HFFc6 (cell line): ENCODE results near the gene LGR6. TPM values are rescaled to one million over a fixed set of nuclear protein-coding genes. Genes with fewer than 3 reads are reported as not detected.

Experiments
- DNase-seq: peaks from one replicate; pipeline ENCODE4 v3.0.0-alpha.2; 2018
- H3K27ac Mint-ChIP-seq: 2 replicates; pipeline ENCODE4 v1.8.0; 2020; ENCODE audit warnings: mild to moderate bottlenecking, mixed read lengths
- H3K27me3 Mint-ChIP-seq: 2 replicates; pipeline ENCODE4 v1.8.0; 2021; ENCODE audit warnings: mild to moderate bottlenecking, moderate library complexity, mixed read lengths; ENCODE audit not compliant: insufficient read depth
- H3K36me3 Mint-ChIP-seq: 2 replicates; pipeline ENCODE4 v1.8.0; 2021; ENCODE audit warnings: low read depth, mixed read lengths
- H3K4me1 Mint-ChIP-seq: 2 replicates; pipeline ENCODE4 v1.8.0; 2020; ENCODE audit warnings: low read depth, mixed read lengths
- H3K4me3 Mint-ChIP-seq: 2 replicates; pipeline ENCODE4 v1.8.0; 2020; ENCODE audit warnings: mild to moderate bottlenecking, moderate library complexity, mixed read lengths
- H3K9me3 Mint-ChIP-seq: 2 replicates; pipeline ENCODE4 v1.8.0; 2020; ENCODE audit warnings: mild to moderate bottlenecking, mixed read lengths
- total RNA-seq, 6 experiments: library from RNA; stranded (reverse); fragmentation: NEBNext Ultra II Directional; extraction: Animal tissue kit (Norgen Biotek cat#: 25700); gene quantifications; 2 replicates in 1 of 6; 3 replicates in 5 of 6; pipeline ENCODE4 v1.2.3, GENCODE V29; 2021
- TF ChIP-seq, protein P1 (sequence below): fragments of 200-600 bp; sonication (generic); IDR thresholded peaks from 2 replicates; pipeline ENCODE4 v1.5.0; 2021; ENCODE audit warnings: antibody characterized with exemption, mild to moderate bottlenecking

The LGR6 gene
- total RNA-seq, 6 experiments from 2014 or later = not detected

- no peak overlapping the region for H3K27ac Mint-ChIP-seq
Observed at GRCh38 chr1:202198366-202198724, 4.7 kb downstream of the LGR6 start.

GRCh38 chr1:202199040-202199889 is 5.7 kb downstream of the LGR6 start:
- peaks cover 6% of the 10 kb centered on the region; the same call in 1 of the 2 replicates for H3K4me1 Mint-ChIP-seq
- TF ChIP-seq, protein P1, sequence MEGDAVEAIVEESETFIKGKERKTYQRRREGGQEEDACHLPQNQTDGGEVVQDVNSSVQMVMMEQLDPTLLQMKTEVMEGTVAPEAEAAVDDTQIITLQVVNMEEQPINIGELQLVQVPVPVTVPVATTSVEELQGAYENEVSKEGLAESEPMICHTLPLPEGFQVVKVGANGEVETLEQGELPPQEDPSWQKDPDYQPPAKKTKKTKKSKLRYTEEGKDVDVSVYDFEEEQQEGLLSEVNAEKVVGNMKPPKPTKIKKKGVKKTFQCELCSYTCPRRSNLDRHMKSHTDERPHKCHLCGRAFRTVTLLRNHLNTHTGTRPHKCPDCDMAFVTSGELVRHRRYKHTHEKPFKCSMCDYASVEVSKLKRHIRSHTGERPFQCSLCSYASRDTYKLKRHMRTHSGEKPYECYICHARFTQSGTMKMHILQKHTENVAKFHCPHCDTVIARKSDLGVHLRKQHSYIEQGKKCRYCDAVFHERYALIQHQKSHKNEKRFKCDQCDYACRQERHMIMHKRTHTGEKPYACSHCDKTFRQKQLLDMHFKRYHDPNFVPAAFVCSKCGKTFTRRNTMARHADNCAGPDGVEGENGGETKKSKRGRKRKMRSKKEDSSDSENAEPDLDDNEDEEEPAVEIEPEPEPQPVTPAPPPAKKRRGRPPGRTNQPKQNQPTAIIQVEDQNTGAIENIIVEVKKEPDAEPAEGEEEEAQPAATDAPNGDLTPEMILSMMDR = no peak
- no peak for DNase-seq
- no peaks in the 10 kb centered on the region for H3K9me3 Mint-ChIP-seq
- peaks cover 50% of the 10 kb centered on the region for H3K27me3 Mint-ChIP-seq
- H3K4me3 Mint-ChIP-seq = no peak overlapping the region
- H3K36me3 Mint-ChIP-seq = no peaks in the 10 kb centered on the region
- H3K27ac Mint-ChIP-seq = no peak overlapping the region

More at GRCh38 chr1:202198366-202198724, 4.7 kb downstream of the LGR6 start:
- TF ChIP-seq, protein P1 = no peak
- no peak for DNase-seq
- Mint-ChIP-seq H3K9me3 (no peaks in the 10 kb centered on the region), H3K36me3 (no peaks in the 10 kb centered on the region), H3K4me1 (peaks cover 6% of the 10 kb centered on the region; the same call in 1 of the 2 replicates), H3K27me3 (peaks cover 54% of the 10 kb centered on the region), H3K4me3 (no peak overlapping the region)

GRCh38 chr1:202200112-202200548 is 6.5 kb downstream of the LGR6 start:
- DNase-seq = no peak
- H3K27ac Mint-ChIP-seq = no peak overlapping the region
- H3K27me3 Mint-ChIP-seq = peaks cover 43% of the 10 kb centered on the region
- no peaks in the 10 kb centered on the region for H3K9me3 Mint-ChIP-seq
- H3K4me3 Mint-ChIP-seq = no peak overlapping the region
- H3K4me1 Mint-ChIP-seq = peaks cover 6% of the 10 kb centered on the region; the same call in 1 of the 2 replicates
- TF ChIP-seq, protein P1 = no peak
- no peaks in the 10 kb centered on the region for H3K36me3 Mint-ChIP-seq

DNA sequence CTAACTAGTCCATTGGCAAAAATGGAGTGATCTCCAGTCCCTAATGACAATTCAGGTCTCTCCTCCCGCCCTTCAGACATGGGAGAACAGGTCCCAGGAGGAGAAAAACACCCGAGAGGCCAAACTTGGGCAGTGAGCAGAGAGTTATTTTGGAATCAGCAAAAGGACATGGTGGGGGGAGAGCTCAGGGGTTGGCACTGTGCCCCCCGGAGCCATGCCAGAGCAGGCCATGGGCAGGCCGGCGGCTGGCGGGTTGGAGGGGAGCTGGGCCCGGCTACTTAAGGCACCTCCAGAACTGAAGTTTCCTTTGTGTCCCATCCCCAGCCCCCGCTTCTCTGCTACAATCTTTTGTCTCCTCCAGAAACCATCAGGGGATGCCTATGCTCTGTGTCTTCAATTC is 7.1 kb downstream of the LGR6 start:
- Mint-ChIP-seq H3K4me1 (peaks cover 6% of the 10 kb centered on the region; the same call in 1 of the 2 replicates), H3K27me3 (peaks cover 37% of the 10 kb centered on the region), H3K27ac (no peak overlapping the region), H3K9me3 (no peaks in the 10 kb centered on the region), H3K36me3 (no peaks in the 10 kb centered on the region), H3K4me3 (no peak overlapping the region)
- TF ChIP-seq, protein P1 = no peak
- no peak for DNase-seq

DNA sequence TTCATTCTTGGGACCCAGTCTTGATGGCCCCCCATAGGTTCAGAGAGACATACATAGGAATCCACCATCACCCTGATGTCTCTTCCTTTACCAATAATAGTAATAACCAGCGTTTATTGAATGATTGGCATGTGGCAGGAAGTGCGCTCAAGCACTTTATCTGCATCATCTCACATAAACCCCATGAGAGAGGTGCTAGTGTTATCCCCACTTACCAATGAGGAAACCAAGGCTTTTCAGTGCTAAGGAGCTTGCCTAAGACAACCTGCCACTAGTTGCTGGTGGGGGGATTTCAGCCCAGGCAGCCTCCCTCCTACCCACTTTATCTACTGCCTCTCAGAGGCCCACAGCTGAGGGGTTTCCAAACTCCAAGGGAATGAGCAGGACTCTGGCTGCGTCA is 7.7 kb downstream of the LGR6 start:
- DNase-seq = no peak
- no peaks in the 10 kb centered on the region for H3K9me3 Mint-ChIP-seq
- H3K36me3 Mint-ChIP-seq = no peaks in the 10 kb centered on the region
- TF ChIP-seq, protein P1 = no peak
- no peak overlapping the region for H3K4me3 Mint-ChIP-seq
- peaks cover 6% of the 10 kb centered on the region; the same call in 1 of the 2 replicates for H3K4me1 Mint-ChIP-seq
- H3K27me3 Mint-ChIP-seq = peaks cover 31% of the 10 kb centered on the region
- no peak overlapping the region for H3K27ac Mint-ChIP-seq
